Measurements from ENCODE around the gene SIM1.

DNA sequence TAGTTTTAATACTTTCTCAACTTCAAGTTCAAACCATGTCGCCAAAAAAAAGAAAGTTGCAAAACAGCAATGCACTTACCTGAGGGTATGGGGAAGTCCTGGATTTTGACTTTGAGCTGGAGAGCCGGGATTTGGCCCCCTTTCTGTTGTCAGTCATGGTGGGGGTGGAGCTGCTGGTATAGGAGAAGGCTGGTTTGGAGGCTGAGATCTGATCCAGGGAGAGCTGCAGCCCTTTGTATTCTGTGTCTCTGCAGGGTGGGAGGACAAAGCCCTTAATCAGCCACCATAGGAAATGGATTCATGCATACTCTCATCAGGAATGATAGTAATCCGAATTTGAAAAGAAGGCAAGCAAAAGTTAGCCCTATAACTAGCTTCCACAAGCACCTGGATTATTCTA lies 44.0 kb downstream of the SIM1 start:
- TF ChIP-seq POLR2A (IDR thresholded peaks at IDR 0.05; ENCODE audit: low read depth, low read length) = no peak
- TF ChIP-seq TAF1 (IDR thresholded peaks at IDR 0.05; ENCODE audit: borderline replicate concordance, low read depth, low read length) = no peak
- no peak for TF ChIP-seq POLR2AphosphoS5 (IDR thresholded peaks at IDR 0.05; ENCODE audit: low read depth, low read length)
